DND-41 (cell line): ENCODE data around the gene EPHB4.

Experiments used
- ATAC-seq: fragments of 200-7000 bp; cut with Tn5 transposase; 3 replicates; pipeline ENCODE4 v1.9.1; 2021; ENCODE audit warnings: low read depth; ENCODE audit not compliant: insufficient read depth
- DNase-seq: peaks from one replicate; pipeline ENCODE4 v3.0.0-alpha.2; 2020
- H2AFZ ChIP-seq: 2 replicates; pipeline ENCODE4 v1.6.0; 2012; ENCODE audit warnings: low read depth, low read length
- H3K27ac ChIP-seq: 2 replicates; pipeline ENCODE4 v1.5.1; 2012; ENCODE audit warnings: low read length, inconsistent platforms
- H3K27me3 ChIP-seq: fragments of 200-600 bp; sonication (generic); 2 replicates; pipeline ENCODE4 v1.6.0; 2012; ENCODE audit warnings: low read length, mild to moderate bottlenecking, inconsistent platforms; ENCODE audit not compliant: insufficient read depth, poor library complexity
- H3K36me3 ChIP-seq: 2 replicates; pipeline ENCODE4 v1.5.1; 2012; ENCODE audit warnings: low read length, inconsistent platforms; ENCODE audit not compliant: insufficient read depth
- H3K4me1 ChIP-seq: 2 replicates; pipeline ENCODE4 v1.5.1; 2012; ENCODE audit warnings: mild to moderate bottlenecking, low read length; ENCODE audit not compliant: insufficient read depth
- H3K4me2 ChIP-seq: 2 replicates; pipeline ENCODE4 v1.6.0; 2012; ENCODE audit warnings: mild to moderate bottlenecking, moderate library complexity, low read length, inconsistent platforms; ENCODE audit not compliant: insufficient read depth
- H3K4me3 ChIP-seq, 2 experiments: fragments of 200-600 bp in 1 of 2; shearing (Covaris generic) in 1 of 2; 2 replicates each; pipeline ENCODE4 v1.5.1; 2012 to 2016; ENCODE audit warnings: inconsistent platforms in 2 of 2, low read length in 2 of 2, mild to moderate bottlenecking in 2 of 2, low read depth in 1 of 2, moderate library complexity in 1 of 2
- H3K79me2 ChIP-seq: 2 replicates; pipeline ENCODE4 v1.6.0; 2012; ENCODE audit warnings: low read length, inconsistent platforms; ENCODE audit not compliant: insufficient read depth
- H3K9ac ChIP-seq: 2 replicates; pipeline ENCODE4 v1.6.0; 2012; ENCODE audit warnings: low read depth, mild to moderate bottlenecking, inconsistent platforms, low read length, moderate library complexity
- H3K9me3 ChIP-seq: 2 replicates; pipeline ENCODE4 v1.5.1; 2012; ENCODE audit warnings: low read length, moderate library complexity, mild to moderate bottlenecking, inconsistent platforms; ENCODE audit not compliant: insufficient read depth, severe bottlenecking
- H4K20me1 ChIP-seq: 2 replicates; pipeline ENCODE4 v1.6.0; 2012; ENCODE audit warnings: low read length; ENCODE audit not compliant: insufficient read depth
- CTCF ChIP-seq: IDR thresholded peaks from 2 replicates; pipeline ENCODE4 v1.5.1; 2012; ENCODE audit warnings: borderline replicate concordance, low read length, moderate library complexity, mild to moderate bottlenecking; ENCODE audit not compliant: poor library complexity, severe bottlenecking; ENCODE audit errors: extremely low read depth
- EZH2 ChIP-seq: IDR thresholded peaks from 3 replicates; pipeline ENCODE4 v1.6.1; 2012; ENCODE audit warnings: borderline replicate concordance, low read depth, mild to moderate bottlenecking, moderate library complexity, low read length, inconsistent platforms; ENCODE audit not compliant: severe bottlenecking

Gene EPHB4

GRCh38 chr7:100829150-100829716 is 1.9 kb upstream of the EPHB4 start:
- TF ChIP-seq CTCF (no peak), EZH2 (no peak)
- H3K27ac ChIP-seq, result no peak overlapping the region
- H3K4me3 ChIP-seq, result no peak overlapping the region
- no peaks in the 10 kb centered on the region for H3K4me1 ChIP-seq
- H4K20me1 ChIP-seq, result no peaks in the 10 kb centered on the region
- no peak overlapping the region for H2AFZ ChIP-seq
- H3K4me2 ChIP-seq, result no peak overlapping the region
- no peaks in the 10 kb centered on the region for H3K27me3 ChIP-seq
- ATAC-seq (no peak), DNase-seq (no peak)
- no peaks in the 10 kb centered on the region for H3K9me3 ChIP-seq
- no peaks in the 10 kb centered on the region for H3K36me3 ChIP-seq
- H3K79me2 ChIP-seq, result no peaks in the 10 kb centered on the region
- H3K9ac ChIP-seq, result no peak overlapping the region

- TF ChIP-seq EZH2, result no peak
- no peak for TF ChIP-seq CTCF
- Histone ChIP-seq H2AFZ (no peak overlapping the region), H3K4me2 (no peak overlapping the region), H3K36me3 (no peaks in the 10 kb centered on the region), H4K20me1 (no peaks in the 10 kb centered on the region), H3K9ac (no peak overlapping the region), H3K79me2 (no peaks in the 10 kb centered on the region), H3K9me3 (no peaks in the 10 kb centered on the region), H3K4me1 (no peaks in the 10 kb centered on the region), H3K4me3 (no peak overlapping the region), H3K27me3 (no peaks in the 10 kb centered on the region), H3K27ac (no peak overlapping the region)
- no peak for ATAC-seq
- DNase-seq, result no peak
Observed at GRCh38 chr7:100826514-100827329, 601 bp downstream of the EPHB4 start.

- TF ChIP-seq EZH2 (no peak), CTCF (no peak)
- Histone ChIP-seq H3K9ac (no peak overlapping the region), H3K27ac (no peak overlapping the region), H3K27me3 (no peaks in the 10 kb centered on the region), H3K4me2 (no peak overlapping the region), H3K79me2 (no peaks in the 10 kb centered on the region), H3K4me1 (no peaks in the 10 kb centered on the region), H4K20me1 (no peaks in the 10 kb centered on the region), H3K4me3 (no peak overlapping the region), H2AFZ (no peak overlapping the region), H3K9me3 (no peaks in the 10 kb centered on the region), H3K36me3 (no peaks in the 10 kb centered on the region)
- DNase-seq (no peak), ATAC-seq (no peak)
Observed at GRCh38 chr7:100825751-100826513, 1.4 kb downstream of the EPHB4 start.
